Large intestine (tissue), 3 donors: Measurements from ENCODE around the gene SSBP4. TPM values are rescaled to one million over a fixed set of nuclear protein-coding genes. Genes with fewer than 3 reads are reported as not detected.

Experiments used
- DNase-seq, 2 donors: peaks; one replicate each; pipeline versions ENCODE4 v3.0.0 to v3.0.0-alpha.2; 2013
- H3K27ac ChIP-seq: one replicate; pipeline ENCODE4 v1.5.1; 2013; ENCODE audit warnings: low read length
- H3K27me3 ChIP-seq: 2 replicates; pipeline ENCODE4 v1.6.1; 2013; ENCODE audit warnings: low read length; ENCODE audit not compliant: control insufficient read depth, insufficient read depth
- H3K36me3 ChIP-seq: 2 replicates; pipeline ENCODE4 v1.6.1; 2013; ENCODE audit warnings: low read length; ENCODE audit not compliant: control insufficient read depth, insufficient read depth
- H3K4me1 ChIP-seq: one replicate; pipeline ENCODE4 v1.6.1; 2013; ENCODE audit warnings: low read length; ENCODE audit not compliant: control insufficient read depth, insufficient read depth
- H3K4me3 ChIP-seq: one replicate; pipeline ENCODE4 v1.5.1; 2013; ENCODE audit warnings: low read length
- H3K9me3 ChIP-seq: one replicate; pipeline ENCODE4 v1.6.1; 2013; ENCODE audit warnings: mild to moderate bottlenecking, low read depth, low read length, moderate library complexity; ENCODE audit not compliant: control insufficient read depth
- WGBS: methylation state at CpG from one replicate; pipeline ENCODE4 v1.1.5; 2013; ENCODE audit warnings: low lambda C conversion rate; ENCODE audit not compliant: insufficient coverage; 5-methylcytosine and 5-hydroxymethylcytosine counted together
- polyA plus RNA-seq: library from polyadenylated mRNA; unstranded; fragments of 120-200 nt; gene quantifications from one replicate; pipeline ENCODE4 v1.2.1, GENCODE V29; 2013

Gene SSBP4
- polyA plus RNA-seq, 1 donor = 105 TPM

GRCh38 chr19:18439910-18440237, 20.7 kb downstream of the SSBP4 start:
- H3K9me3 ChIP-seq = peaks cover 21% of the 10 kb centered on the region
- H3K27ac ChIP-seq = no peak overlapping the region
- no peak for DNase-seq
- H3K4me1 ChIP-seq = peaks cover 45% of the 10 kb centered on the region
- WGBS = no CpG with 5 or more reads among the region's 9 CpGs
- H3K27me3 ChIP-seq = no peaks in the 10 kb centered on the region
- H3K36me3 ChIP-seq = peaks cover 32% of the 10 kb centered on the region
- no peak overlapping the region for H3K4me3 ChIP-seq

DNA sequence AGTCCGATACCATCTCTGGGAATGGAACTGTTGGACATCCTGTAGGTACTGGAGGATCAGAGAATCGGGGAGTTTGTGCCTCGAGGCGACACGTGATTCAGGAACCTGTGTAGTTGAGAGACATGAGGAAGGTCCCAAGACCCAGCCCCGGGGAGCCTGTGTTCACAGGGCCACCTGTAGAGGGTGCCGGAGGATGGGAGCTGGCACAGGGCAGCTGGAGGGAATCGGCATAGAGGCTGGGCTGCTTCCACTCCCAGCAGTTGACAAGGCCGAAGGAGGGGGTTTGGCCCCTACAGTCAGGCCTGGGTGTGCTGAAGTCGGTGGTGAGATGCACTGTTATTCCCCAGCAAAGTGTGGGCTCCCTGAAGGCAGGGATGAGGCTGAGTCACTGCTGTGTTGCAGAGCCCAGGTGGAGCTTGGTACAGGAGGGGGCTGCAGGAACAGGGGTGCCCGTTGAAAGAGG, 21.2 kb downstream of the SSBP4 start:
- peaks cover 18% of the 10 kb centered on the region for H3K9me3 ChIP-seq
- no peaks in the 10 kb centered on the region for H3K27me3 ChIP-seq
- DNase-seq = peak in 1 of 2 donors; percentile 73
- H3K4me1 ChIP-seq = peaks cover 49% of the 10 kb centered on the region
- peak overlapping the region; percentile 56 for H3K27ac ChIP-seq
- no peak overlapping the region for H3K4me3 ChIP-seq
- H3K36me3 ChIP-seq = peaks cover 29% of the 10 kb centered on the region
- no CpG with 5 or more reads among the region's 11 CpGs for WGBS

DNA sequence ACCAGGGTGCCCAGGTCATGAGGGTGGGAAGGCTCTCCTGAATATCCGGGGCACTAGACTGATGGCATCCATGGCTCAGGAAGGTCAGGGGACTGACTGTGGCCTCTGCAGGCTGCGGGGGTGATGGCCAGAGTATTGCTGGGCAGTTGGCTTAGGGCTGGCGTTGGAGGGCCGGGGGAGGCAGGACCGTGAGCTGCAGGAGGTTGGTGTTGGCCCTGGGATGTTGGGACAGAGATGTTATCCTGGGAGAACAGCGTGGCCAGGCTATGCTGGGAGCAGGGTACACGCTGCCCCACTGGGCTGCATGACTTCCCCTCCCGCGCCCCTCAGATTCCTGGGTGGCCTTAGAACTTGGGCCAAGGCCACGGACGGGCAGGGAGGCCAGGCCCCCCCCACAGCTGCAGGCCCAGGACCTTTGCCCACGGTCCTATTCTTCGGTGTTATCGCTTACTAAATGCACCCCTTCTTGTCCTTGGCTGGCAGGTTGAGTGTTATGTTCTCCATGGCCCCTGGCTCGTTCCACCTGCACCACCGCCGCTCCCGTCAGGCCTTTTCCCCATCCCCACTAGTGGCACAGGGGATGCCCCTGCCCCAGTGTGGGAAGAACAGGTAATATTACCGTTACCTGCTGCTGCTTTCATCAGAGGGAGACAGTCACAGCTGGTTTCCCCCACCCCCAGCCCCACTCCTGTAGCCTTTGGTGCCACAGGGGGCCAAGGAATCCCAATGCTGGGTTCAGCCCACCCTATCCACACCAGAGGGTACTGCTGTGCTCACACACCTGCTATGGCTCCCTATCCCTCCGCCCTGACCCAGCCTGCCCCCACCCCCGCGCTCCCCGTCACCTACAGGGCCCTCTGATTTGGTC, 22.0 kb downstream of the SSBP4 start:
- peak overlapping the region; percentile 56 for H3K27ac ChIP-seq
- H3K4me3 ChIP-seq = no peak overlapping the region
- peaks cover 31% of the 10 kb centered on the region for H3K36me3 ChIP-seq
- peaks cover 56% of the 10 kb centered on the region for H3K4me1 ChIP-seq
- DNase-seq = peak in 1 of 2 donors; percentile 68
- H3K27me3 ChIP-seq = no peaks in the 10 kb centered on the region
- peaks cover 13% of the 10 kb centered on the region for H3K9me3 ChIP-seq
- WGBS = no CpG with 5 or more reads among the region's 23 CpGs

DNA sequence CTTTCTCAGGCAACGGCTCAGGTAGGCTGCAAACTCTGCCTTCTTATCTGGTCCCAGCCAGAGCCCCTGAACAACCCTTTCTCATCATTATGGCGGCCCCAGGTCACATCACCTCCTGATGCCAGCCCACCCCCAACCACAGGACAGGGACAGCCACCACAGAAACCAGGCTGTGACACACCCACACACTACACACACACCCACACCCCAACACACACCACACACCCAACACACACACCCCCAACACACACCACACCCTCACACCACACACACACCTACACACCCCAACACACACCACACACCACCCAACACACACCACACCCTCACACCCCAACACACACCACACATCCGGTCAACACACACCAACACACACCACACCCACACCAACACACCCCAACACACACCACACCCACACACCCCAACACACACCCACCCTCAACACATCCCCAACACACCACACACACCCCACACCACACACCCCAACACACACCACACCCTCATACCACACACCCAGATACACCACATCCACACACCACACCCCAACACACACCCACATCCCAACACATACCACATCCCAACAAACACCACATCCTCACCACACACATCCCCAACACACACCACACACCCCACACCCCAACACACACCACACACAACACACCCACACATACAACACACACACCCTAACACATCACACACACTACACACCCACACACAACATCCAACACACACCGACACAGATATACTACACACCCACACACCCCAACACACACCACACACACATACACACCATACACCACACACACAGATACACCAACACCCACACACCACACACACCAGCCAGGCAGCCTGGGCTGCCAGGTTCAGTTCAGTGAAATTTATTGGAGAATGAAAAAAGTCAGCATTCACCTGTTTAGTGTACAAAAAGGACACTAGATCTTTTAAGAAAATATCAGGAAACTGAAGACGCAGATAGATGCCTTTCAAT, 22.9 kb downstream of the SSBP4 start:
- WGBS = 100% methylated on average over 1 of the region's 5 CpGs
- Histone ChIP-seq H3K4me1 (peaks cover 50% of the 10 kb centered on the region), H3K4me3 (no peak overlapping the region), H3K36me3 (peaks cover 35% of the 10 kb centered on the region), H3K27ac (no peak overlapping the region), H3K9me3 (peaks cover 9% of the 10 kb centered on the region), H3K27me3 (no peaks in the 10 kb centered on the region)
- no peak for DNase-seq

DNA sequence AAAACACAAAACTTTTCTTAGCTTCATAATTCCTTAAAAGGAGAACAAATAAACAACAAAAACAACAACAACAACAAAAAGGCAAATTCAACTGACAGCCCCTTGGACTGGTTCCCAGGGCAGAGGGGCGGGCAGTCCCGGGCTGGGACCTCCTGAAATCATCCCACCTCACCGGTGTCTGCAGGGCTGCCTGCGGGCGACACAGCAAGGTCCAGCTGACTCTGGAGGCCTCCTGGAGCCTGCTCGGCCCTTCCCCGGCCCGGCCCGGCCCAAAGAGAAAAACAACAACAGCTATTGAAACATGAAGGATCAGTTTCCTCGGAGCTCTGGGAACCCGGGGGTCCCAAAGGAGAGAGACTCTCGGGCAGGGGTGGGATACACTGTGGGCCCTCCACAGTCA, 23.7 kb downstream of the SSBP4 start:
- Histone ChIP-seq H3K27me3 (no peaks in the 10 kb centered on the region), H3K27ac (no peak overlapping the region), H3K9me3 (peaks cover 9% of the 10 kb centered on the region), H3K4me1 (peaks cover 50% of the 10 kb centered on the region), H3K36me3 (peaks cover 39% of the 10 kb centered on the region), H3K4me3 (no peak overlapping the region)
- no peak for DNase-seq
- WGBS = no CpG with 5 or more reads among the region's 12 CpGs

- no peak overlapping the region for H3K27ac ChIP-seq
- peaks cover 47% of the 10 kb centered on the region for H3K4me1 ChIP-seq
- no peak overlapping the region for H3K4me3 ChIP-seq
- no peak for DNase-seq
- H3K9me3 ChIP-seq = peaks cover 9% of the 10 kb centered on the region
- H3K36me3 ChIP-seq = peaks cover 43% of the 10 kb centered on the region
- WGBS = no CpG with 5 or more reads among the region's 6 CpGs
- H3K27me3 ChIP-seq = no peaks in the 10 kb centered on the region
Measured at GRCh38 chr19:18443406-18443805, 24.2 kb downstream of the SSBP4 start.

DNA sequence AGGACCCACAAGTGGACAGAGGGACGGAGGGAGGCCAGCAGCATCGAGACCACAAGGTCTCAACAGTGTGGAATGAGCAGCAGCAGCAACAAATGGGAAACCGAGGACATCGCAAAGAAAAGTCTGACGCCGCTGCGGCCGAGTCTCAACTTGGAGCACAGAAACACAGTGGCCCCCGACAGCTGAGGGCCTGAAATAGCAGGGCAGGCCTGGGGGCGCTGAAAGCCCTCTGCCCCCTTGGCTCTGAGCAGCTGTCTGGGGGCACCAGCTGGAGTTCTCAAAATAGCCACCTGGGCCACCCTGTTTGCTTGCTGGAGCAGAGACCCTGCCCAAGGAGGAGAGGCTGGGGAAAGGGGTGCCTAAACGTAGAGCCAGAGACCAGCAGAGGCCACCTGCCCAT, 24.6 kb downstream of the SSBP4 start:
- H3K27me3 ChIP-seq = no peaks in the 10 kb centered on the region
- H3K9me3 ChIP-seq = peaks cover 9% of the 10 kb centered on the region
- DNase-seq = no peak
- peaks cover 47% of the 10 kb centered on the region for H3K36me3 ChIP-seq
- WGBS = no CpG with 5 or more reads among the region's 11 CpGs
- H3K27ac ChIP-seq = no peak overlapping the region
- H3K4me3 ChIP-seq = no peak overlapping the region
- H3K4me1 ChIP-seq = peaks cover 42% of the 10 kb centered on the region

- no peak for DNase-seq
- Histone ChIP-seq H3K27ac (no peak overlapping the region), H3K27me3 (no peaks in the 10 kb centered on the region), H3K4me3 (no peak overlapping the region), H3K4me1 (peaks cover 36% of the 10 kb centered on the region), H3K36me3 (peaks cover 54% of the 10 kb centered on the region), H3K9me3 (peaks cover 10% of the 10 kb centered on the region)
- 100% methylated on average over 2 of the region's 19 CpGs for WGBS
Measured at GRCh38 chr19:18444513-18444912, 25.3 kb downstream of the SSBP4 start.

- no peak overlapping the region for H3K4me3 ChIP-seq
- no CpG with 5 or more reads among the region's 15 CpGs for WGBS
- peaks cover 33% of the 10 kb centered on the region for H3K4me1 ChIP-seq
- H3K27ac ChIP-seq = no peak overlapping the region
- DNase-seq = peak in 1 of 2 donors; percentile 67
- peaks cover 12% of the 10 kb centered on the region for H3K9me3 ChIP-seq
- peaks cover 63% of the 10 kb centered on the region for H3K36me3 ChIP-seq
- no peaks in the 10 kb centered on the region for H3K27me3 ChIP-seq
Measured at GRCh38 chr19:18445262-18445948, 26.2 kb downstream of the SSBP4 start.
